Liver (tissue), 9 donors: Measurements from ENCODE around the gene ARL13B. TPM values are rescaled to one million over a fixed set of nuclear protein-coding genes. Genes with fewer than 3 reads are reported as not detected.
A peak's percentile ranks its signal among the peaks of the same experiment; 100 is the strongest.

Source experiments
- DNase-seq: peaks from one replicate; pipeline ENCODE4 v3.0.0-alpha.2; 2017; ENCODE audit warnings: low spot score
- H3K27ac ChIP-seq, 2 donors: one replicate each; pipeline ENCODE4 v1.7.0; 2013; ENCODE audit warnings: inconsistent platforms in 2 of 2, low read length in 2 of 2, control low read depth in 1 of 2, low read depth in 1 of 2, mild to moderate bottlenecking in 1 of 2
- H3K27me3 ChIP-seq, 4 donors: one replicate each; pipeline versions ENCODE4 v1.6.1 to v1.7.0; 2013; ENCODE audit warnings: low read length in 3 of 4, inconsistent platforms in 1 of 4, mild to moderate bottlenecking in 1 of 4, moderate library complexity in 1 of 4; ENCODE audit not compliant: control insufficient read depth in 4 of 4, insufficient read depth in 4 of 4
- H3K36me3 ChIP-seq, 4 donors: one replicate each; pipeline versions ENCODE4 v1.6.1 to v1.7.0; 2013; ENCODE audit warnings: low read length in 3 of 4, mild to moderate bottlenecking in 3 of 4, low read depth in 1 of 4, moderate library complexity in 1 of 4; ENCODE audit not compliant: control insufficient read depth in 4 of 4, insufficient read depth in 3 of 4
- H3K4me1 ChIP-seq, 4 donors: one replicate each; pipeline versions ENCODE4 v1.6.1 to v1.7.0; 2013; ENCODE audit warnings: low read length in 3 of 4, mild to moderate bottlenecking in 3 of 4, moderate library complexity in 1 of 4; ENCODE audit not compliant: control insufficient read depth in 4 of 4, insufficient read depth in 4 of 4
- H3K4me3 ChIP-seq, 3 donors: one replicate each; pipeline versions ENCODE4 v1.6.1 to v1.7.0; 2013; ENCODE audit warnings: low read length in 3 of 3, control low read depth in 1 of 3, low read depth in 1 of 3, mild to moderate bottlenecking in 1 of 3
- H3K9ac ChIP-seq, 2 donors: one replicate each; pipeline ENCODE4 v1.7.0; 2013; ENCODE audit warnings: low read length in 2 of 2, mild to moderate bottlenecking in 2 of 2, moderate library complexity in 2 of 2, control low read depth in 1 of 2, low read depth in 1 of 2
- H3K9me3 ChIP-seq, 4 donors: one replicate each; pipeline versions ENCODE4 v1.6.1 to v1.7.0; 2013; ENCODE audit warnings: low read length in 3 of 4; ENCODE audit not compliant: control insufficient read depth in 4 of 4
- ATF3 ChIP-seq: IDR thresholded peaks from 2 replicates; pipeline ENCODE4 v1.6.1; 2016; ENCODE audit warnings: antibody characterized with exemption
- CTCF ChIP-seq: fragments of 150-350 bp; IDR thresholded peaks from 2 replicates; pipeline ENCODE4 v1.5.1; 2017; ENCODE audit warnings: improper control_type of control experiment, low read depth, low read length; ENCODE audit not compliant: missing input control
- EGR1 ChIP-seq, 2 donors: IDR thresholded peaks; 2 replicates each; pipeline ENCODE4 v1.6.1; 2016 to 2018; ENCODE audit warnings: antibody characterized with exemption in 2 of 2, low read depth in 2 of 2
- FOXA1 ChIP-seq: IDR thresholded peaks from 2 replicates; pipeline ENCODE4 v1.6.1; 2016; ENCODE audit warnings: antibody characterized with exemption
- FOXA2 ChIP-seq: IDR thresholded peaks from 2 replicates; pipeline ENCODE4 v1.6.1; 2016; ENCODE audit warnings: antibody characterized with exemption
- GABPA ChIP-seq, 2 donors: IDR thresholded peaks in 1 of 2; conservative IDR thresholded peaks in 1 of 2; 2 replicates each; pipeline ENCODE4 v1.6.1; 2016; ENCODE audit warnings: antibody characterized with exemption in 2 of 2, mild to moderate bottlenecking in 1 of 2, moderate library complexity in 1 of 2
- HNF4A ChIP-seq, 2 donors: conservative IDR thresholded peaks; 2 replicates each; pipeline ENCODE4 v1.6.1; 2016; ENCODE audit warnings: antibody characterized with exemption in 2 of 2, mild to moderate bottlenecking in 2 of 2
- JUND ChIP-seq, 2 donors: IDR thresholded peaks; 2 replicates each; pipeline ENCODE4 v1.6.1; 2016; ENCODE audit warnings: antibody characterized with exemption in 2 of 2
- MAX ChIP-seq: IDR thresholded peaks from 2 replicates; pipeline ENCODE4 v1.6.1; 2016; ENCODE audit warnings: antibody characterized with exemption
- NR2F2 ChIP-seq: IDR thresholded peaks from 2 replicates; pipeline ENCODE4 v1.6.1; 2016; ENCODE audit warnings: antibody characterized with exemption
- RAD21 ChIP-seq, 2 donors: IDR thresholded peaks; 2 replicates each; pipeline ENCODE4 v1.6.1; 2016; ENCODE audit warnings: antibody characterized with exemption in 2 of 2, mild to moderate bottlenecking in 2 of 2
- REST ChIP-seq: IDR thresholded peaks from 2 replicates; pipeline ENCODE4 v1.6.1; 2016; ENCODE audit warnings: antibody characterized with exemption, mild to moderate bottlenecking
- RXRA ChIP-seq, 2 donors: IDR thresholded peaks; 2 replicates each; pipeline ENCODE4 v1.6.1; 2017 to 2018; ENCODE audit warnings: antibody characterized with exemption in 2 of 2, mild to moderate bottlenecking in 1 of 2
- SP1 ChIP-seq: IDR thresholded peaks from 2 replicates; pipeline ENCODE4 v1.6.1; 2018; ENCODE audit warnings: antibody characterized with exemption, mild to moderate bottlenecking
- TAF1 ChIP-seq: conservative IDR thresholded peaks from 2 replicates; pipeline ENCODE4 v1.6.1; 2016; ENCODE audit warnings: antibody characterized with exemption, mild to moderate bottlenecking
- YY1 ChIP-seq: IDR thresholded peaks from 2 replicates; pipeline ENCODE4 v1.6.1; 2016; ENCODE audit warnings: antibody characterized with exemption, mild to moderate bottlenecking
- ZBTB33 ChIP-seq: IDR thresholded peaks from 2 replicates; pipeline ENCODE4 v1.6.1; 2016; ENCODE audit warnings: antibody characterized with exemption
- WGBS: extraction: QIAGEN DNeasy Blood & Tissue Kit; methylation state at CpG from one replicate; pipeline ENCODE4 v1.1.7; 2013; 5-methylcytosine and 5-hydroxymethylcytosine counted together
- polyA plus RNA-seq, 2 donors: library from polyadenylated mRNA; stranded (reverse) in 1 of 2; unstranded in 1 of 2; fragments of 200-250 nt in 1 of 2; fragments of >200 nt in 1 of 2; fragmentation: Nextera tagmentation in 1 of 2; extraction: Ambion mirVana in 1 of 2; gene quantifications; one replicate each; pipeline versions ENCODE4 v1.2.1 to v1.2.3, GENCODE V29; 2013 to 2015
- total RNA-seq, 2 donors: library from RNA; depleted of rRNA; stranded (reverse); fragments of >200 nt; gene quantifications; one replicate each; pipeline ENCODE4 v1.2.3, GENCODE V29; 2014
- donor health status: healthy.
- donor health status: healthy.
- donor health status: healthy.
- donor health status: healthy.
- donor health status: healthy.

Gene ARL13B
- total and polyA plus RNA-seq, 4 donors, result 3.0 to 5.8 (median 3.5) TPM

- H3K27ac ChIP-seq, result peak overlapping the region in 1 of 2 donors; percentile 20
- no peak for TF ChIP-seq JUND (IDR thresholded peaks at IDR 0.05)
- no peak for TF ChIP-seq FOXA2
- TF ChIP-seq ATF3, result no peak
- no peak for TF ChIP-seq SP1
- no peak for TF ChIP-seq CTCF
- TF ChIP-seq RAD21 (IDR thresholded peaks at IDR 0.05), result no peak
- TF ChIP-seq GABPA (IDR thresholded peaks at IDR 0.05 in 1 of 2, conservative IDR thresholded peaks at IDR 0.05 in 1 of 2), result no peak
- no peak for TF ChIP-seq TAF1
- TF ChIP-seq HNF4A (conservative IDR thresholded peaks at IDR 0.05), result no peak
- TF ChIP-seq REST, result no peak
- TF ChIP-seq MAX, result no peak
- TF ChIP-seq NR2F2, result no peak
- no peak for TF ChIP-seq FOXA1
- no peak for TF ChIP-seq ZBTB33
- TF ChIP-seq YY1, result no peak
- no peak for TF ChIP-seq EGR1 (IDR thresholded peaks at IDR 0.05; ENCODE audit: low read depth in 2 of 2)
- no peak for TF ChIP-seq RXRA (IDR thresholded peaks at IDR 0.05)
Measured at GRCh38 chr3:93961026-93961425, 18.9 kb upstream of the ARL13B start.

More at GRCh38 chr3:93961026-93961425, 18.9 kb upstream of the ARL13B start:
- no peak overlapping the region for H3K4me3 ChIP-seq
- WGBS, result 92% methylated on average over 1 of the region's 1 CpG
- H3K36me3 ChIP-seq, result peaks cover 0 to 8% (median 0%) of the 10 kb centered on the region in 4 donors
- H3K27me3 ChIP-seq, result no peaks in the 10 kb centered on the region
- DNase-seq, result no peak
- no peaks in the 10 kb centered on the region for H3K9me3 ChIP-seq
- no peak overlapping the region for H3K9ac ChIP-seq
- H3K4me1 ChIP-seq, result peaks cover 4 to 36% (median 20%) of the 10 kb centered on the region in 4 donors
